Forelimb muscle (tissue), 1 donor: ENCODE results near the gene MTA3. TPM values are rescaled to one million over a fixed set of nuclear protein-coding genes. Genes with fewer than 3 reads are reported as not detected.
"Not testable (repeated sequence)": the region's sequence is repeated elsewhere in the genome, so short reads cannot be mapped to it uniquely, and the experiment has no call there.

Experiments used
- DNase-seq: peaks from one replicate; pipeline ENCODE4 v3.0.0-alpha.2; 2013; ENCODE audit warnings: low read depth
- polyA plus RNA-seq: library from polyadenylated mRNA; unstranded; fragments of 120-200 nt; gene quantifications from one replicate; pipeline ENCODE4 v1.2.1, GENCODE V29; 2013; ENCODE audit not compliant: insufficient read length

The MTA3 gene
- polyA plus RNA-seq, 1 donor = 26.5 TPM

DNA sequence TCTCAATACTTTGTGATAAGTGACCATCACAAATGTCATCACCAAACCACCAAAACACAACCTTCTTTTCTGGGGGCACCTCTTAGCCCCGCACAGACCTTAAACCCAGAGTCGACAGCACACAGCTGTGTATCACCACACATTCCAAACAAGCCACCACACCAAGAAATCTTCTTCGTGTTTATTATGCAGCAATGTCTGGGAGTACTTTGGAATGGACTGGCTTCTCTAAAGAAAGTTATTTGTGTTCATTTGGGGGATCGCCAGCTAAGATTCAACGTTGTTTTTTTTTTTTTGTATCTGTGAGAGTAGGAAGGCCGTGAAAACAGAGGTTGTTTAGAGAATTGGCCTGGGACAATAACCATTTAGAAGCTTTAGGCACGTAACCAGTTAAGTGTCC lies 1.1 kb upstream of the MTA3 start:
- DNase-seq = no peak

GRCh38 chr2:42567806-42568400 lies 529 bp upstream of the MTA3 start:
- no peak for DNase-seq

- no peak for DNase-seq
Measured at GRCh38 chr2:42569116-42569711, 782 bp downstream of the MTA3 start.

DNA sequence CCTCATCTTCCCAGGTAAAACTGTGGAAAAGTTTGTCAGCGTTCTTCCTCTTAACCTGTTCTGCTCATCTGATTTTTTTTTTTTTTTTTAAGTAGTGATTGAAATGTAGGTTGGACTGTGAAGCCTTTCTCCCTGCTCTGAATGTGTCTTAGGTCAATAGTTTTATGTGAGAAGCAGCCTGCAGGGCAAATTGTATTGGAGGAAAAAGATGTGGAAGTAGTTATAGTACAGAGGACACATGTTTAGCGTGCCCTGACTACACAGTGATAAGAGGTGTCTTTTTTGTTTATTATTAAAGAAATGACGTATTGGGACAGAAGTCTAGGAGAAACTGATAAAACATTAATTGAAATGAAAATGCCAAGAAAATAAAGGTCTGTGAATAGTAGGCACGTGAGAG lies 1.5 kb downstream of the MTA3 start:
- DNase-seq = no peak

DNA sequence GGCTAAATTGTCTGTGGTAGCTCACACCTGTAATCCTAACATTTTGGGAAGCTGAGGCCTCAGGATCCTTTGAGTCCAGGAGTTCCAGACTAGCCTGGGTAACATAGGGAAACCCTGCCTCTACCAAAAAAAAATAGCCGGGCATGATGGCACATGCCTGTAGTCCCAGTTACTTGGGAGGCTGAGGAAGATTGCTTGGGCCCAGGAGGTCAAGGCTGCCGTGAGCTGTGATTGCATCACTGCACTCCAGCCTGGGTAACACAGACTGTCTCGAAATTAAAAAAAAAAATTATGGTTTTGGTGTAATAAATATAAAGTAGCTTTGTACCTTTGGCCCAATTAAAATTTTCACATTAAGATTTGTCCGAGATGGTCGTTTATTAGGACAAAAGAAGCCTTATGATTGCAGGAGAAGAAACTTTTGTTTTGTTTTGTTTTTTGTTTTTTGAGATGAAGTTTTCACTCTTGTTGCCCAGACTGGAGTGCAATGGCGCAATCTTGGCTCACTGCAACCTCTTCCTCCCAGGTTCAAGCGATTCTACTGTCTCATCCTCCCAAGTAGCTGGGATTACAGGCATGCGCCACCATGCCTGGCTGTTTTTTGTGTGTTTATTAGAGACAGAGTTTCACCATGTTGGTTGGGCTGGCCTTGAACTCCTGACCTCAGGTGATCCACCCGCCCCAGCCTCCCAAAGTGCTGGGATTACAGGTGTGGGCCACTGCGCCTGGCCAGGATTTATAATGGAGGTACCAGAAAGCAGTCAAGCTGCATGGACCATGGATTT lies 4.1 kb downstream of the MTA3 start:
- DNase-seq = no peak

DNA sequence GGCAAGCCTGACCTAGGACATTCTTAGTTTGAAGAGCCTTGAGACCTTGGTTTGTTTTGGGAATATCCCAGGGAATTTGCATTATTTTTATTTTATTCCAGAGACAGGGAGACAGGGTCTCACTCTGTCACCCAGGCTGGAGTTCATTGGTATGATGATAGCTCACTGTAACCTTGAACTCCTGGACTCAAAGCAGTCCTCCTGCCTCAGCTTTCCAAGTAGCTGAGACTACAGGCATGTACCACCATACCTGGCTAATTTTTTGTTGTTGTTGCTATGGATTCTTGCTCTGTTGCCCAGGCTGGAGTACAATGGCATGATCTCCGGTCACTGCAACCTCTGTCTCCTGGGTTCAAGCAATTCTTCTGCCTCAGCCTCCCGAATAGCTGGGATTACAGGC lies 4.8 kb downstream of the MTA3 start:
- no peak for DNase-seq

DNA sequence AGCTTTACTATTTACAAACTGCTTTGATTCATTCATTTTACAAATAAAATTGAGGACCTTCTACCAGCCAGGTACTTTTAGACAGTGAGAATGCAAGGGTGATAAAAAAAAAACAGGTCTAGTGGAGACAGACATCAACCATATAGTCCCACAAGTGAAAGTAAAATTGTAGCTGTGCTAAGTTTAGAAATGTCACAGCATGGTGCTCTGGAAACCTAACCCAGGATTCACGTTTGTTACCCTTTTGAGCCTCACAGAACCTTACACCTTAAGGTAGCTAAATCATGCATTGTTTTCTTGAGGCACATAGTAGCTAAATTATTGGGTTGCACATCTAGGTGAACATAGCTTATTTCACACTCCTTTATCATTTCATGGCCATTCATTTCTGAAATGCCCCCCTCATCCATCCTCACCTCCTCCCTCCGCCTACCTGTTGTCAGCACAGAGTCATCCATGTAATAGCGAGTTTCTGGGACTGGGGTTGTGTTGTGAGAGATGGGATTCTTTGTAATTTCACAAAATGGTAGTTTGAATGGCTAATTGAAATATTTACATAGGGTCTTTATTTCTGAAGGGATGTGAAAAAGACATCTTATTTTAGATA lies 7.1 kb downstream of the MTA3 start:
- DNase-seq = no peak

GRCh38 chr2:42578621-42579020 lies 10.2 kb downstream of the MTA3 start:
- DNase-seq = no peak

DNA sequence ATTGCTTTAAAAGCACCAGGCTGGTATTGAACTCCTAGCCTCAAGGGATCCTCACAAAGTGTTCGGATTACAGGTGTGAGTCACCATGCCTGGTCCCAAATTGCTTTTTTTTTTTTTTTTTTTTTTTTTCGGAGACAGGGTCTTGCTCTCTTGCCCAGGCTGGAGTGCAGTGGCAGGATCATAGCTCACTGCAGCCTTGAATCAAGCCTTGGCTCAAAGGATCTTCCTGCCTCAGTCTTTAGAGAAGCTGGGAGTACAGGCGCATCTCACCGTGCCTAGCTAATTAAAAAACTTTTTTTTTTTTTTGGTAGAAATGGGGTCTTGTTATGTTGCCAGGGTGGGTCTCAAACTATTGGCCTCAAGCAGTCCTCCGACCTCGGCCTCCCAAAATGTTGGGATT lies 12.8 kb downstream of the MTA3 start:
- no peak for DNase-seq

DNA sequence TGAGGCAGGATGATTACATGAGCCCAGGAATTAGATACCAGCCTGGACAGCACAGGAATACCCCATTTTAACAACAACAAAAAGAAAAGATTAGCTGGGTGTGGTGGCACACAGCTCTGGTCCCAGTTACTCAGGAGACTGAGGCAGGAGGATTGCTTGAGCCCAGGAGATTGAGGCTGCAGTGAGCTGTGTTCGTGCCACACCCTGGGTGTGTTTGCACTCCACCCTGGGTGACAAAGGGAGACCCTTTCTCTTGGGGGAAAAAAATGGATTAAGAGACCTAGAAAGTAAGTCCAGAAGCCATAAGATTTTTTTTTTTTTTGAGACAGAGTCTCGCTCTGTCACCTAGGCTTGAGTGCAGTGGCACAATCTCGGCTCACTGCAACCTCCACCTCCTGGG lies 16.2 kb downstream of the MTA3 start:
- not testable (repeated sequence) for DNase-seq

GRCh38 chr2:42585779-42586178 lies 17.3 kb downstream of the MTA3 start:
- no peak for DNase-seq

DNA sequence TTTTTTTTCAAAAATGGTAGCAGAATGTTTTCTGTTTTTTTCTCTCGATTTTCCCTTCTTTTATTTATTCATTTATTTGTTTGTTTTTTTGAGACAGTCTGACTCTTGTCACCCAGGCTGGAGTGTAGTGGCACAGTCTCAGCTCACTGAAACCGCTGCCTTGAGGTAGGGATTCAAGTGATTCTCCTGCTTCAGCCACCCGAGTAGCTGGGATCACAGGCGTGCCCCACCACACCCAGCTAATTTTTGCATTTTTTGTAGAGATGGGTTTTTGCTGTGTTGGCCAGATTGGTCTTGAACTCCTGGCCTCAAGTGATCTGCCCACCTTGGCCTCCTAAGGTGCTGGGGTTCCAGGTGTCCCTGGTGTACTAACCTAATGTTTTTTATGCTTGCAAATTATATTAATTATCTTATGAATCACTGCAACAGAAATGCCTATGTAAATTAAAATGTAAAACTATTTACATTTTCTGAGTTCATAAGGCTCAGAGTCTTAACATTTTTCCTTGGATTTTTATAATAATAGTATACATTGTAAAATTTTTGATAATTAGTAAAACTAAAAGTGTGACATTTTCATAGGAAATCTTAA lies 19.2 kb downstream of the MTA3 start:
- no peak for DNase-seq

- no peak for DNase-seq
Measured at GRCh38 chr2:42588121-42588520, 19.7 kb downstream of the MTA3 start.

GRCh38 chr2:42590176-42590575 lies 21.7 kb downstream of the MTA3 start:
- DNase-seq = no peak

- no peak for DNase-seq
Measured at GRCh38 chr2:42593282-42593681, 24.9 kb downstream of the MTA3 start.

GRCh38 chr2:42598656-42599055 lies 30.2 kb downstream of the MTA3 start:
- no peak for DNase-seq

DNA sequence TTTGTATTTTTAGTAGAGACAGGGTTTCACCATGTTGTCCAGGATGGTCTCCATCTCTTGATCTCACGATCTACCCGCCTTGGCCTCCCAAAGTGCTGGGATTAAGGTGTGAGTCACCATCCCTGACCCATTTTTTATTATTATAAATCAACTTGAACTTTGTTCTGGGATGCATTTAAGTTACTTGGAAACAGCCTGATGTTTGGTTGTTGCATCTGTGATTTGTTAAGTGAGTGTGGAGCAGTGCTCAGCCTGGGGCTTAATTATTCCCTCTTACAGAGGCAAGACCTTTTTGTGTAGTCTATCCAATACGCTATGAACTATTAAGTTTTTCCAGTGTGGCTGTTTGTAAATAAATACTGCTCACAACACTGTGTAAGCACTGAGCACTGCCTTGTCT lies 32.6 kb downstream of the MTA3 start:
- no peak for DNase-seq

DNA sequence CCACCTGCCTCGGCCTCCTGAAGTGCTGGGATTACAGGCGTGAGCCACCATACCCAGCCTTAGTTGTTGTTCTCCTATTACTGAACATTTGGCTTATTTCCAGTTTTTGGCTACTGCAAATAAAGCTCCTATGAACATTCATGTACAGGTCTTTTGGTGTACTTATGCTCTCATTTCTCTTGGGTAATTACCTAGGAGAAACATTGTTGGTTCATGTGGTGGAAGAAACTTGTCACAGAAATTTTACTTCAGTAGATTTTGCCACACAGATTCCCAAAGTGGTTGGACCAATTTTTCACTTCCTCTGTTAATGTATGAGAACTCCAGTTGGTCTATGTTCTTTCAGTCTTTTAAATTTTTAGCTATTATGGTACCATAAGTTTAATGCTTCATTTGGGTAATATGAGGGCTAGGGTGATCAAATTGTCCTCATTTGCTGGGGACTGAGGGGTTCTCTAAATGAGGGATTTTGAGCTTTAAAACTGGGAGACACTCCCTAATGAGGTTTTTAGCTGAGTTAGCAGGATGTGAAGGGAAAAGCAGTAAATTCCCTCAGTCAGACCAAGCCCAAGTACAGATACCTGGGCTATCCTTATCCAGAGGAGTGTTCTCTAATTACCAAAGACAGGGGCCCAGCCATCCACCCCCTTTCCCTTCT lies 33.9 kb downstream of the MTA3 start:
- no peak for DNase-seq

DNA sequence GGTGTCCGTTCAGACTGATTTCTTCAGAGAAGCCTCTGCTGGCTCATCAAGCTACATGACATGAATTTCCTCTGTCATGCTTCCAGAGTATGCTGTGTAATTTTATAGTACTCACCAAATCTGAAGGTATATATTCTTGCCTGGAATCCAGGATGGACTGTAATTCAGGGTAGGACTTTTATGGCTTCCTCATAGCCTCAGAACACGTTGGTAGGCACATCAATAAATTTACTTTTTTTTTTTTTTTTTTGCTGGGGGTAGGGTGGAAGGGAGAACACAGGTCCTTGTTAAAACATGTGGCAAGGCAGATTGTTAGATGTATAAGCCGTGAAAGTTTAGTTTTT lies 34.4 kb downstream of the MTA3 start:
- no peak for DNase-seq

- not testable (repeated sequence) for DNase-seq
Measured at GRCh38 chr2:42604341-42604867, 36.0 kb downstream of the MTA3 start.

- not testable (repeated sequence) for DNase-seq
Measured at GRCh38 chr2:42606166-42606565, 37.7 kb downstream of the MTA3 start.
